WTC11 (cell line): ENCODE data around the gene REL. TPM values are rescaled to one million over a fixed set of nuclear protein-coding genes. Genes with fewer than 3 reads are reported as not detected.

Experiments
- ATAC-seq: fragments of 200-7000 bp; cut with Tn5 transposase; 2 replicates; pipeline ENCODE4 v1.10.0; 2021; ENCODE audit warnings: mild to moderate bottlenecking, moderate library complexity
- CTCF ChIA-PET: fragments of 300-600 bp; sonication (Branson Sonifier 250); formaldehyde crosslinking; loops from one replicate; lab custom pipeline; 2021; ENCODE audit warnings: antibody characterized with exemption; lab: Charles Lee
- POLR2A ChIA-PET: fragments of 350-600 bp; sonication (Branson Sonifier 250); formaldehyde crosslinking; loops from one replicate; lab custom pipeline; 2021; ENCODE audit warnings: antibody characterized with exemption; lab: Charles Lee
- DNase-seq: peaks from one replicate; pipeline ENCODE4 v3.0.0; 2021; ENCODE audit warnings: low spot score
- H3K27ac Mint-ChIP-seq: 2 replicates; pipeline ENCODE4 v1.8.0; 2021; ENCODE audit warnings: mixed read lengths
- H3K27me3 Mint-ChIP-seq: 2 replicates; pipeline ENCODE4 v1.8.0; 2021; ENCODE audit warnings: low read depth, mild to moderate bottlenecking, moderate library complexity, mixed read lengths
- H3K36me3 Mint-ChIP-seq: 2 replicates; pipeline ENCODE4 v1.8.0; 2021; ENCODE audit warnings: mixed read lengths
- H3K4me1 Mint-ChIP-seq: 2 replicates; pipeline ENCODE4 v1.8.0; 2022; ENCODE audit warnings: mixed read lengths
- H3K4me3 Mint-ChIP-seq: 2 replicates; pipeline ENCODE4 v1.8.0; 2021; ENCODE audit warnings: mild to moderate bottlenecking, moderate library complexity, mixed read lengths
- H3K9me3 Mint-ChIP-seq: 2 replicates; pipeline ENCODE4 v1.8.0; 2021; ENCODE audit warnings: mixed read lengths
- AR ChIP-seq: fragments of 250-450 bp; sonication (Bioruptor Pico); IDR thresholded peaks from 2 replicates; pipeline ENCODE4 v1.9.0; 2021; ENCODE audit warnings: mild to moderate bottlenecking
- ARID4B ChIP-seq: sonication (generic); formaldehyde crosslinking; IDR thresholded peaks from 2 replicates; pipeline ENCODE4 v1.8.0; 2023; ENCODE audit warnings: missing genetic modification reagents, mild to moderate bottlenecking, borderline replicate concordance
- ELF4 ChIP-seq: sonication (generic); formaldehyde crosslinking; IDR thresholded peaks from 2 replicates; pipeline ENCODE4 v1.8.1; 2022; ENCODE audit warnings: low read depth, mild to moderate bottlenecking, moderate library complexity, missing genetic modification reagents
- FOXP1 ChIP-seq: sonication (generic); formaldehyde crosslinking; IDR thresholded peaks from 2 replicates; pipeline ENCODE4 v1.8.0; 2022; ENCODE audit warnings: missing genetic modification reagents, mild to moderate bottlenecking, moderate library complexity, borderline replicate concordance
- GRHL2 ChIP-seq: fragments of 250-450 bp; sonication (Bioruptor Pico); IDR thresholded peaks from 2 replicates; pipeline ENCODE4 v1.8.0; 2022; ENCODE audit warnings: mild to moderate bottlenecking, moderate library complexity; ENCODE audit not compliant: insufficient replicate concordance, severe bottlenecking
- NR2C2 ChIP-seq: sonication (generic); formaldehyde crosslinking; IDR thresholded peaks from 2 replicates; pipeline ENCODE4 v1.8.0; 2022; ENCODE audit warnings: mild to moderate bottlenecking, missing genetic modification reagents
- RELA ChIP-seq: sonication (generic); formaldehyde crosslinking; IDR thresholded peaks from 2 replicates; pipeline ENCODE4 v1.8.1; 2022; ENCODE audit warnings: missing genetic modification reagents, mild to moderate bottlenecking, borderline replicate concordance
- SMAD3 ChIP-seq: sonication (generic); formaldehyde crosslinking; IDR thresholded peaks from 2 replicates; pipeline ENCODE4 v1.8.0; 2022; ENCODE audit warnings: missing genetic modification reagents, mild to moderate bottlenecking, borderline replicate concordance
- TEAD4 ChIP-seq: sonication (generic); formaldehyde crosslinking; IDR thresholded peaks from 2 replicates; pipeline ENCODE4 v1.8.0; 2022; ENCODE audit warnings: mild to moderate bottlenecking, missing genetic modification reagents
- ZNF671 ChIP-seq: fragments of 250-450 bp; sonication (Bioruptor Pico); IDR thresholded peaks from 2 replicates; pipeline ENCODE4 v1.8.0; 2021; ENCODE audit warnings: mild to moderate bottlenecking
- total RNA-seq: library from RNA; stranded (reverse); gene quantifications from 3 replicates; pipeline ENCODE4 v1.2.3, GENCODE V29; 2021
- TF ChIP-seq, protein P1 (sequence below): fragments of 250-450 bp; sonication (Bioruptor Pico); IDR thresholded peaks from 2 replicates; pipeline ENCODE4 v1.9.0; 2021; ENCODE audit warnings: mild to moderate bottlenecking
- TF ChIP-seq, protein P2 (sequence below): fragments of 250-450 bp; sonication (Bioruptor Pico); IDR thresholded peaks from 2 replicates; pipeline ENCODE4 v2.1.2; 2022; ENCODE audit warnings: mild to moderate bottlenecking, moderate library complexity
- TF ChIP-seq, protein P3 (sequence below): fragments of 250-450 bp; sonication (Bioruptor Pico); IDR thresholded peaks from 2 replicates; pipeline ENCODE4 v1.9.0; 2021; ENCODE audit warnings: mild to moderate bottlenecking, borderline replicate concordance
- TF ChIP-seq, protein P4 (sequence below): sonication (generic); formaldehyde crosslinking; IDR thresholded peaks from 2 replicates; pipeline ENCODE4 v1.8.1; 2023; ENCODE audit warnings: mild to moderate bottlenecking, missing genetic modification reagents, moderate library complexity
- TF ChIP-seq, protein P5 (sequence below): sonication (generic); formaldehyde crosslinking; IDR thresholded peaks from 2 replicates; pipeline ENCODE4 v1.8.1; 2022; ENCODE audit warnings: mild to moderate bottlenecking, moderate library complexity, missing genetic modification reagents

Gene REL
- total RNA-seq, 1 experiment from 2014 or later: 8.4 TPM

DNA sequence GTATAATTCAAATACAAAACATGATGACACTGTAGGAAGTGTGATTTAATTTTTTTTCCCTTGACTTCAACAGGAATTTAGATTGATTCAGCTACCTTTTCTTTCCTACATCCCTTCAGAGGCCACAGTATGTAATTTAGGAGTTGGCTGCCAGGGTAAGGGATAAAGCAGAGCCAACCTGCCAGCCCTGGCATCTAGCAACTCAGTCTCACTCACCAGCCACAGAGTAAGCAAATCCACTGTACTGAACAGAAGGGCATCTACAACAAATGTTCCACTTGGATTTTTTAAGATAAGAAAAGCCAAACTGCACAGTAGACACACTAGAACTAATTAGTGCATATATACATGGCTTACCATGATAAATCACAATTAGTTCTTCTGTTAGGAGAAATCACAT lies 81.8 kb downstream of the REL start:
- TF ChIP-seq, protein P1, sequence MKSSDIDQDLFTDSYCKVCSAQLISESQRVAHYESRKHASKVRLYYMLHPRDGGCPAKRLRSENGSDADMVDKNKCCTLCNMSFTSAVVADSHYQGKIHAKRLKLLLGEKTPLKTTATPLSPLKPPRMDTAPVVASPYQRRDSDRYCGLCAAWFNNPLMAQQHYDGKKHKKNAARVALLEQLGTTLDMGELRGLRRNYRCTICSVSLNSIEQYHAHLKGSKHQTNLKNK (CRISPR knock-in tag): no peak
- TF ChIP-seq, protein P2, sequence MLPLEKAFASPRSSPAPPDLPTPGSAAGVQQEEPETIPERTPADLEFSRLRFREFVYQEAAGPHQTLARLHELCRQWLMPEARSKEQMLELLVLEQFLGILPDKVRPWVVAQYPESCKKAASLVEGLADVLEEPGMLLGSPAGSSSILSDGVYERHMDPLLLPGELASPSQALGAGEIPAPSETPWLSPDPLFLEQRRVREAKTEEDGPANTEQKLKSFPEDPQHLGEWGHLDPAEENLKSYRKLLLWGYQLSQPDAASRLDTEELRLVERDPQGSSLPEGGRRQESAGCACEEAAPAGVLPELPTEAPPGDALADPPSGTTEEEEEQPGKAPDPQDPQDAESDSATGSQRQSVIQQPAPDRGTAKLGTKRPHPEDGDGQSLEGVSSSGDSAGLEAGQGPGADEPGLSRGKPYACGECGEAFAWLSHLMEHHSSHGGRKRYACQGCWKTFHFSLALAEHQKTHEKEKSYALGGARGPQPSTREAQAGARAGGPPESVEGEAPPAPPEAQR (CRISPR knock-in tag): no peak
- TF ChIP-seq NR2C2 (CRISPR knock-in tag) (no peak), ZNF671 (CRISPR knock-in tag) (no peak), TEAD4 (CRISPR knock-in tag) (no peak), ARID4B (no peak), GRHL2 (CRISPR knock-in tag) (no peak), ELF4 (no peak), AR (CRISPR knock-in tag) (no peak), FOXP1 (CRISPR knock-in tag) (no peak), SMAD3 (CRISPR knock-in tag) (no peak), RELA (CRISPR knock-in tag) (no peak)
- TF ChIP-seq, protein P3, sequence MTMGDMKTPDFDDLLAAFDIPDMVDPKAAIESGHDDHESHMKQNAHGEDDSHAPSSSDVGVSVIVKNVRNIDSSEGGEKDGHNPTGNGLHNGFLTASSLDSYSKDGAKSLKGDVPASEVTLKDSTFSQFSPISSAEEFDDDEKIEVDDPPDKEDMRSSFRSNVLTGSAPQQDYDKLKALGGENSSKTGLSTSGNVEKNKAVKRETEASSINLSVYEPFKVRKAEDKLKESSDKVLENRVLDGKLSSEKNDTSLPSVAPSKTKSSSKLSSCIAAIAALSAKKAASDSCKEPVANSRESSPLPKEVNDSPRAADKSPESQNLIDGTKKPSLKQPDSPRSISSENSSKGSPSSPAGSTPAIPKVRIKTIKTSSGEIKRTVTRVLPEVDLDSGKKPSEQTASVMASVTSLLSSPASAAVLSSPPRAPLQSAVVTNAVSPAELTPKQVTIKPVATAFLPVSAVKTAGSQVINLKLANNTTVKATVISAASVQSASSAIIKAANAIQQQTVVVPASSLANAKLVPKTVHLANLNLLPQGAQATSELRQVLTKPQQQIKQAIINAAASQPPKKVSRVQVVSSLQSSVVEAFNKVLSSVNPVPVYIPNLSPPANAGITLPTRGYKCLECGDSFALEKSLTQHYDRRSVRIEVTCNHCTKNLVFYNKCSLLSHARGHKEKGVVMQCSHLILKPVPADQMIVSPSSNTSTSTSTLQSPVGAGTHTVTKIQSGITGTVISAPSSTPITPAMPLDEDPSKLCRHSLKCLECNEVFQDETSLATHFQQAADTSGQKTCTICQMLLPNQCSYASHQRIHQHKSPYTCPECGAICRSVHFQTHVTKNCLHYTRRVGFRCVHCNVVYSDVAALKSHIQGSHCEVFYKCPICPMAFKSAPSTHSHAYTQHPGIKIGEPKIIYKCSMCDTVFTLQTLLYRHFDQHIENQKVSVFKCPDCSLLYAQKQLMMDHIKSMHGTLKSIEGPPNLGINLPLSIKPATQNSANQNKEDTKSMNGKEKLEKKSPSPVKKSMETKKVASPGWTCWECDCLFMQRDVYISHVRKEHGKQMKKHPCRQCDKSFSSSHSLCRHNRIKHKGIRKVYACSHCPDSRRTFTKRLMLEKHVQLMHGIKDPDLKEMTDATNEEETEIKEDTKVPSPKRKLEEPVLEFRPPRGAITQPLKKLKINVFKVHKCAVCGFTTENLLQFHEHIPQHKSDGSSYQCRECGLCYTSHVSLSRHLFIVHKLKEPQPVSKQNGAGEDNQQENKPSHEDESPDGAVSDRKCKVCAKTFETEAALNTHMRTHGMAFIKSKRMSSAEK (CRISPR knock-in tag): no peak
- TF ChIP-seq, protein P4, sequence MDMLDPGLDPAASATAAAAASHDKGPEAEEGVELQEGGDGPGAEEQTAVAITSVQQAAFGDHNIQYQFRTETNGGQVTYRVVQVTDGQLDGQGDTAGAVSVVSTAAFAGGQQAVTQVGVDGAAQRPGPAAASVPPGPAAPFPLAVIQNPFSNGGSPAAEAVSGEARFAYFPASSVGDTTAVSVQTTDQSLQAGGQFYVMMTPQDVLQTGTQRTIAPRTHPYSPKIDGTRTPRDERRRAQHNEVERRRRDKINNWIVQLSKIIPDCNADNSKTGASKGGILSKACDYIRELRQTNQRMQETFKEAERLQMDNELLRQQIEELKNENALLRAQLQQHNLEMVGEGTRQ (CRISPR knock-in tag): no peak
- TF ChIP-seq, protein P5, sequence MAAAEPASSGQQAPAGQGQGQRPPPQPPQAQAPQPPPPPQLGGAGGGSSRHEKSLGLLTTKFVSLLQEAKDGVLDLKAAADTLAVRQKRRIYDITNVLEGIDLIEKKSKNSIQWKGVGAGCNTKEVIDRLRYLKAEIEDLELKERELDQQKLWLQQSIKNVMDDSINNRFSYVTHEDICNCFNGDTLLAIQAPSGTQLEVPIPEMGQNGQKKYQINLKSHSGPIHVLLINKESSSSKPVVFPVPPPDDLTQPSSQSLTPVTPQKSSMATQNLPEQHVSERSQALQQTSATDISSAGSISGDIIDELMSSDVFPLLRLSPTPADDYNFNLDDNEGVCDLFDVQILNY (CRISPR knock-in tag): no peak
- ChIA-PET CTCF (no interaction called here), POLR2A (no interaction called here)
- Mint-ChIP-seq H3K4me1 (peaks cover 15% of the 10 kb centered on the region), H3K27ac (no peak overlapping the region), H3K27me3 (no peaks in the 10 kb centered on the region), H3K36me3 (no peaks in the 10 kb centered on the region), H3K9me3 (no peaks in the 10 kb centered on the region), H3K4me3 (no peak overlapping the region)
- ATAC-seq (no peak), DNase-seq (no peak)
